Ectodermal cell (in vitro differentiated cells): ENCODE data around the gene EIF4G3.
"Not testable (repeated sequence)": the region's sequence is repeated elsewhere in the genome, so short reads cannot be mapped to it uniquely, and the experiment has no call there.

Source experiments
- H3K27ac ChIP-seq: 2 replicates; pipeline ENCODE4 v1.7.0; 2013; ENCODE audit warnings: mild to moderate bottlenecking, low read depth, low read length; ENCODE audit not compliant: insufficient read depth, poor library complexity, severe bottlenecking
- H3K27me3 ChIP-seq: 2 replicates; pipeline ENCODE4 v1.7.0; 2013; ENCODE audit warnings: mild to moderate bottlenecking, low read length; ENCODE audit not compliant: insufficient read depth, control insufficient read depth, poor library complexity, severe bottlenecking
- H3K36me3 ChIP-seq: one replicate; pipeline ENCODE4 v1.7.0; 2013; ENCODE audit warnings: low read length; ENCODE audit not compliant: control insufficient read depth, insufficient read depth
- H3K4me1 ChIP-seq: one replicate; pipeline ENCODE4 v1.7.0; 2013; ENCODE audit warnings: low read length; ENCODE audit not compliant: control insufficient read depth, insufficient read depth
- H3K4me3 ChIP-seq: 2 replicates; pipeline ENCODE4 v1.7.0; 2013; ENCODE audit warnings: low read depth, low read length, control low read depth; ENCODE audit not compliant: insufficient read depth
- H3K9me3 ChIP-seq: 2 replicates; pipeline ENCODE4 v1.7.0; 2013; ENCODE audit warnings: mild to moderate bottlenecking, low read length, moderate library complexity; ENCODE audit not compliant: control insufficient read depth
- WGBS, 2 experiments: methylation state at CpG; one replicate each; pipeline ENCODE4 v1.1.7; 2013; ENCODE audit warnings: missing lambda C conversion rate in 2 of 2; 5-methylcytosine and 5-hydroxymethylcytosine counted together

EIF4G3 gene

GRCh38 chr1:21136344-21136743 is 40.4 kb downstream of the EIF4G3 start:
- not testable (repeated sequence) for H3K4me3 ChIP-seq, H3K36me3 ChIP-seq, H3K27ac ChIP-seq, H3K9me3 ChIP-seq, H3K4me1 ChIP-seq, H3K27me3 ChIP-seq
- WGBS, 2 experiments, result 92 to 94% methylated on average over 4 to 5 of the region's 5 CpGs

- Histone ChIP-seq H3K4me3 (no peak overlapping the region), H3K36me3 (no peaks in the 10 kb centered on the region), H3K9me3 (no peaks in the 10 kb centered on the region), H3K4me1 (no peaks in the 10 kb centered on the region), H3K27ac (no peak overlapping the region), H3K27me3 (no peaks in the 10 kb centered on the region)
- no CpG with 5 or more reads among the region's 1 CpG for WGBS, 2 experiments
These were observed 45.5 kb downstream of the EIF4G3 start for GRCh38 chr1:21131200-21131599.

- H3K36me3 ChIP-seq, result no peaks in the 10 kb centered on the region
- WGBS, 2 experiments, result 39 to 47% methylated on average over 2 of the region's 2 CpGs
- no peak overlapping the region for H3K4me3 ChIP-seq
- H3K9me3 ChIP-seq, result no peaks in the 10 kb centered on the region
- H3K4me1 ChIP-seq, result no peaks in the 10 kb centered on the region
- no peaks in the 10 kb centered on the region for H3K27me3 ChIP-seq
- no peak overlapping the region for H3K27ac ChIP-seq
These were observed 47.3 kb downstream of the EIF4G3 start for GRCh38 chr1:21129407-21129806.

- H3K36me3 ChIP-seq, result no peaks in the 10 kb centered on the region
- H3K27me3 ChIP-seq, result no peaks in the 10 kb centered on the region
- no peaks in the 10 kb centered on the region for H3K9me3 ChIP-seq
- H3K4me3 ChIP-seq, result no peak overlapping the region
- 80 to 84% methylated on average over 4 of the region's 4 CpGs for WGBS, 2 experiments
- no peaks in the 10 kb centered on the region for H3K4me1 ChIP-seq
- H3K27ac ChIP-seq, result no peak overlapping the region
These were observed 50.4 kb downstream of the EIF4G3 start for GRCh38 chr1:21126324-21126723.

- no peaks in the 10 kb centered on the region for H3K27me3 ChIP-seq
- WGBS, 2 experiments, result 100% methylated on average over 1 of the region's 1 CpG
- H3K4me3 ChIP-seq, result no peak overlapping the region
- H3K9me3 ChIP-seq, result no peaks in the 10 kb centered on the region
- H3K36me3 ChIP-seq, result no peaks in the 10 kb centered on the region
- H3K27ac ChIP-seq, result no peak overlapping the region
- H3K4me1 ChIP-seq, result no peaks in the 10 kb centered on the region
These were observed 51.9 kb downstream of the EIF4G3 start for GRCh38 chr1:21124846-21125245.

GRCh38 chr1:21123287-21123948 is 53.3 kb downstream of the EIF4G3 start:
- Histone ChIP-seq H3K36me3 (no peaks in the 10 kb centered on the region), H3K27me3 (no peaks in the 10 kb centered on the region), H3K27ac (no peak overlapping the region), H3K4me3 (no peak overlapping the region), H3K9me3 (no peaks in the 10 kb centered on the region), H3K4me1 (no peaks in the 10 kb centered on the region)
- 93% methylated on average over 6 of the region's 6 CpGs for WGBS, 2 experiments

- no peaks in the 10 kb centered on the region for H3K36me3 ChIP-seq
- H3K27ac ChIP-seq, result no peak overlapping the region
- 98 to 99% methylated on average over 3 to 4 of the region's 4 CpGs for WGBS, 2 experiments
- no peaks in the 10 kb centered on the region for H3K27me3 ChIP-seq
- H3K4me1 ChIP-seq, result no peaks in the 10 kb centered on the region
- no peaks in the 10 kb centered on the region for H3K9me3 ChIP-seq
- H3K4me3 ChIP-seq, result no peak overlapping the region
These were observed 54.8 kb downstream of the EIF4G3 start for GRCh38 chr1:21121764-21122471.

- no peaks in the 10 kb centered on the region for H3K9me3 ChIP-seq
- H3K27me3 ChIP-seq, result no peaks in the 10 kb centered on the region
- H3K4me1 ChIP-seq, result no peaks in the 10 kb centered on the region
- H3K4me3 ChIP-seq, result no peak overlapping the region
- H3K36me3 ChIP-seq, result no peaks in the 10 kb centered on the region
- whole genome bisulfite sequencing, 2 experiments, result 97 to 99% methylated on average over 5 to 6 of the region's 6 CpGs
- H3K27ac ChIP-seq, result no peak overlapping the region
These were observed 58.5 kb downstream of the EIF4G3 start for GRCh38 chr1:21118167-21118566.

GRCh38 chr1:21117597-21118001 is 59.1 kb downstream of the EIF4G3 start:
- H3K27ac ChIP-seq, result peak overlapping the region; percentile 5
- no peaks in the 10 kb centered on the region for H3K9me3 ChIP-seq
- WGBS, 2 experiments, result 88 to 95% methylated on average over 2 of the region's 2 CpGs
- no peaks in the 10 kb centered on the region for H3K36me3 ChIP-seq
- H3K27me3 ChIP-seq, result no peaks in the 10 kb centered on the region
- H3K4me3 ChIP-seq, result no peak overlapping the region
- H3K4me1 ChIP-seq, result no peaks in the 10 kb centered on the region

- H3K36me3 ChIP-seq, result no peaks in the 10 kb centered on the region
- peak overlapping the region; percentile 5 for H3K27ac ChIP-seq
- no peaks in the 10 kb centered on the region for H3K4me1 ChIP-seq
- H3K27me3 ChIP-seq, result no peaks in the 10 kb centered on the region
- H3K9me3 ChIP-seq, result no peaks in the 10 kb centered on the region
- no peak overlapping the region for H3K4me3 ChIP-seq
- WGBS, 2 experiments, result 100% methylated on average over 1 of the region's 1 CpG; no CpG with 5 or more reads in 1 of the 2 experiments
These were observed 59.5 kb downstream of the EIF4G3 start for GRCh38 chr1:21117159-21117558.
